Adrenal gland (tissue), 5 donors: ENCODE data around the gene AEBP1.

Experiments used
- CTCF ChIP-seq, 6 experiments: fragments of 450-650 bp in 4 of 6; fragments of 200-600 bp in 2 of 6; sonication (generic) in 1 of 6; IDR thresholded peaks; 1 replicate in 5 of 6; 2 replicates in 1 of 6; pipeline versions ENCODE4 v1.5.1 to v1.8.0; 2016 to 2021; ENCODE audit warnings: antibody characterized with exemption in 6 of 6, mild to moderate bottlenecking in 2 of 6, moderate library complexity in 1 of 6
- POLR2A ChIP-seq, 2 donors: fragments of 450-650 bp; IDR thresholded peaks; one replicate each; pipeline ENCODE4 v1.6.1; 2017; ENCODE audit warnings: antibody characterized with exemption in 2 of 2, mild to moderate bottlenecking in 2 of 2, moderate library complexity in 1 of 2
- donor health status: DM: no; HTN: no; CAD: no.

- TF ChIP-seq CTCF (IDR thresholded peaks at IDR 0.05) (no peak), POLR2A (IDR thresholded peaks at IDR 0.05) (no peak)
These were observed 43.8 kb upstream of the AEBP1 start for GRCh38 chr7:44060091-44060947.
